ENCODE results near the gene PCDH15. TPM values are rescaled to one million over a fixed set of nuclear protein-coding genes. Genes with fewer than 3 reads are reported as not detected.

PCDH15 gene
- total RNA-seq, 1 donor from 2014 or later, result 0.64 TPM

DNA sequence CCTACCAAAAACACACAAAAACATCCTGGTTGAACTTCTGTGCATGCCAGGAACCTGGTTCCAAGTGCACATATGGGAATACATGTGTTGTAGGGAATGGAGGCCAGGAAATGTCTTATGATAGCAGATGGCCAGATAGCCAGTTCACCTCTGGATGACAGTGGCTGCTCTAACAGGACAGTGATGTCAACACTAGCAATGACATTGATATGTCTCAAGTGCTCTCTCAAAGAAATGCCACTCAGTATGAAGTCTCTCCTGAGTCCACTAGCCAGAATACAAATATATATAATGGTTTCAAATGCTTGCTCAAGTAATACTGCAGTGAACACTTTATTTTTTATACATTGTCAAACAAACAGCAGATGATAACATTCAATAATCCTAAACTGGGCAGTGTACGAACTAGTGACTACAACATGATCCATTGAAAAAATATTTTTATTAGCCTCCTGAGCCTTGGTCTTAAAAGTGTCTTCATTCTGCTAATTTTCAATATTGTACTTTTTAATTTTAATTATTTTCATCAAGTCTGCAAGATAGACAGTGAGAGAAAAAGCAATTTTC is 26.0 kb upstream of the PCDH15 start:
- Mint-ChIP-seq H3K27ac (ENCODE audit: unreplicated experiment) (no peak overlapping the region), H3K27me3 (ENCODE audit: unreplicated experiment) (no peaks in the 10 kb centered on the region), H3K4me3 (ENCODE audit: unreplicated experiment) (no peak overlapping the region), H3K9me3 (ENCODE audit: unreplicated experiment) (no peaks in the 10 kb centered on the region), H3K36me3 (ENCODE audit: unreplicated experiment) (no peaks in the 10 kb centered on the region), H3K4me1 (ENCODE audit: low read depth, unreplicated experiment) (peaks cover 2% of the 10 kb centered on the region)
- no peak for DNase-seq
- TF ChIP-seq, protein P1, sequence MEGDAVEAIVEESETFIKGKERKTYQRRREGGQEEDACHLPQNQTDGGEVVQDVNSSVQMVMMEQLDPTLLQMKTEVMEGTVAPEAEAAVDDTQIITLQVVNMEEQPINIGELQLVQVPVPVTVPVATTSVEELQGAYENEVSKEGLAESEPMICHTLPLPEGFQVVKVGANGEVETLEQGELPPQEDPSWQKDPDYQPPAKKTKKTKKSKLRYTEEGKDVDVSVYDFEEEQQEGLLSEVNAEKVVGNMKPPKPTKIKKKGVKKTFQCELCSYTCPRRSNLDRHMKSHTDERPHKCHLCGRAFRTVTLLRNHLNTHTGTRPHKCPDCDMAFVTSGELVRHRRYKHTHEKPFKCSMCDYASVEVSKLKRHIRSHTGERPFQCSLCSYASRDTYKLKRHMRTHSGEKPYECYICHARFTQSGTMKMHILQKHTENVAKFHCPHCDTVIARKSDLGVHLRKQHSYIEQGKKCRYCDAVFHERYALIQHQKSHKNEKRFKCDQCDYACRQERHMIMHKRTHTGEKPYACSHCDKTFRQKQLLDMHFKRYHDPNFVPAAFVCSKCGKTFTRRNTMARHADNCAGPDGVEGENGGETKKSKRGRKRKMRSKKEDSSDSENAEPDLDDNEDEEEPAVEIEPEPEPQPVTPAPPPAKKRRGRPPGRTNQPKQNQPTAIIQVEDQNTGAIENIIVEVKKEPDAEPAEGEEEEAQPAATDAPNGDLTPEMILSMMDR (IDR thresholded peaks at IDR 0.05; ENCODE audit: partially characterized antibody, unreplicated experiment), result no peak

DNA sequence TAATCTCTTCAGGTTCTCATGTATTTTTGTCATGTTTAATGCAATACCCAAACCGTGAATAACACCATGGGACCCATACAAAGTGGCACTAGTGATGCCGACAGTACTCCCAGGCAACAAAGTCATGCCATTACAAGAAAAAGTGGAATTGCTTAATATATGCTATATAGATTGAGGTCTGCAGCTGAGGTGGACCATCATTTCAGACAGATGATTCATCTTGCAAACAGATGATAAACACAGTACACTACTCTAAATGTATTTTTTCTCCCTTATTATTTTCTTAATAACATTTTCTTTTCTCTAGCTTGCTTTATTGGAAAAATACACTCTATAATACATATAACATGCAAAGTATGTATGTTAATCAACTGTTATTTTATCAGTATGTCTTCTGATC is 14.6 kb upstream of the PCDH15 start:
- TF ChIP-seq, protein P1 (IDR thresholded peaks at IDR 0.05; ENCODE audit: partially characterized antibody, unreplicated experiment), result no peak
- no peak overlapping the region for H3K27ac Mint-ChIP-seq (ENCODE audit: unreplicated experiment)
- H3K27me3 Mint-ChIP-seq (ENCODE audit: unreplicated experiment), result peaks cover 5% of the 10 kb centered on the region
- no peak overlapping the region for H3K4me3 Mint-ChIP-seq (ENCODE audit: unreplicated experiment)
- H3K4me1 Mint-ChIP-seq (ENCODE audit: low read depth, unreplicated experiment), result peaks cover 12% of the 10 kb centered on the region
- peaks cover 4% of the 10 kb centered on the region for H3K9me3 Mint-ChIP-seq (ENCODE audit: unreplicated experiment)
- no peak for DNase-seq
- peaks cover 4% of the 10 kb centered on the region for H3K36me3 Mint-ChIP-seq (ENCODE audit: unreplicated experiment)

DNA sequence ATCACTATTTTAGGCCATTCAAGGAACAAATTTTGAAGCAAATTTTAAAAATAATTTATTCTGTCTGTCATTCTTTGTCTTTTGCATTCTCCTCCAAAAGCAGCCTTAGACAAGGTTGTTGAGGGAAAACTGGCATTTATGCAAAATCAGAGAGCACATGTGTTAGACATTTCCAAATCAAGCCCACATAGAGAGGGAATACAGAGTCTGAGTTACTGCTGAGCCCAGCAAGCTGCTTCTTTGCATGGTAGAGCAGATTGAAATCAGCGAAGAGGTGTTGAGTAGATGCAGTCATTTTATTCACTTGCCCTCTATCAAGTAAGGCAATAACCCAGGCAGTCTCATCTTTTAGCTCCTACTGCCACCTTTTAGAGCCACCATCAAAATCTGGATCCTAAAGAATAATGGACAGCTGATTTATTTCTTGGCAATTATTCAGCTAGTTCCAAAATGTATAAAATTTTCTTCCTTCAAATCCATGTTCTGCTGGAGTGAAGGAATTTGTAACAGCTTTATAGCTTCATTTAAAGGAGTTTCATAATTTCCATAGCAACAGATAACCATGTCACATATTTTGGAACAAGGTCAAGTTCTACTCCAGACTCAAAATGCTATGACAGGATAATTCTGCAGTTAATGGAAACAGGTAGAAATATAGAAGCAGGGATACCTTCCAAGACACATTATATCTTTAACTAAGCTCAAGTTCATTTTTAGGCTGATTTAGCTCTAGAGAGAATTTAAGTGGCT is 7.3 kb upstream of the PCDH15 start:
- Mint-ChIP-seq H3K36me3 (ENCODE audit: unreplicated experiment) (peaks cover 4% of the 10 kb centered on the region), H3K4me1 (ENCODE audit: low read depth, unreplicated experiment) (peaks cover 7% of the 10 kb centered on the region), H3K27me3 (ENCODE audit: unreplicated experiment) (peaks cover 3% of the 10 kb centered on the region), H3K27ac (ENCODE audit: unreplicated experiment) (no peak overlapping the region), H3K4me3 (ENCODE audit: unreplicated experiment) (no peak overlapping the region), H3K9me3 (ENCODE audit: unreplicated experiment) (peaks cover 4% of the 10 kb centered on the region)
- DNase-seq, result no peak
- TF ChIP-seq, protein P1 (IDR thresholded peaks at IDR 0.05; ENCODE audit: partially characterized antibody, unreplicated experiment), result no peak

DNA sequence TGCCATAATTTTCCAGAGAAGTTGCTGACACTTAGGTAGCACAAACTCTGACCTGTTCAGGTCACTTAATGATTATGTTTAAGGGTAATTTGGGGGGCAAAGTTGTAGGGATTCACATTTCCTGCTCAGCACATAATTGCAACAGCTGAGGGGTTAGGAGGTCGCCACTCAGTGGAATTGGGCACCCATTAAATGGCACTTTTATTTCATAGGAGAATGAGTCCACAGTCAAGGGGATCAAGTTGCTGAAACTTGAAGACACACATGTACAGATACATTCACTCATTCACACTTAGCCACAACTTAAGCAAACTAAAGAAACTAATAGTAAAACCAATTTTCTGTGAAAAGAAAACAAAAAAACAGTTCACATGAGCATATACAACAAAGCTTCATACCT is 1.5 kb downstream of the PCDH15 start:
- Mint-ChIP-seq H3K27ac (ENCODE audit: unreplicated experiment) (no peak overlapping the region), H3K4me3 (ENCODE audit: unreplicated experiment) (no peak overlapping the region)

More for the DNA sequence above, 1.5 kb downstream of the PCDH15 start:
- DNase-seq, result no peak
- no peaks in the 10 kb centered on the region for H3K27me3 Mint-ChIP-seq (ENCODE audit: unreplicated experiment)
- H3K36me3 Mint-ChIP-seq (ENCODE audit: unreplicated experiment), result no peaks in the 10 kb centered on the region
- H3K4me1 Mint-ChIP-seq (ENCODE audit: low read depth, unreplicated experiment), result peaks cover 11% of the 10 kb centered on the region
- no peaks in the 10 kb centered on the region for H3K9me3 Mint-ChIP-seq (ENCODE audit: unreplicated experiment)
- TF ChIP-seq, protein P1 (IDR thresholded peaks at IDR 0.05; ENCODE audit: partially characterized antibody, unreplicated experiment), result no peak
